Liver (tissue), 9 donors: Measurements from ENCODE around the gene CWC27. TPM values are rescaled to one million over a fixed set of nuclear protein-coding genes. Genes with fewer than 3 reads are reported as not detected.

ENCODE experiments used
- DNase-seq: peaks from one replicate; pipeline ENCODE4 v3.0.0-alpha.2; 2017; ENCODE audit warnings: low spot score
- H3K27ac ChIP-seq, 2 donors: one replicate each; pipeline ENCODE4 v1.7.0; 2013; ENCODE audit warnings: inconsistent platforms in 2 of 2, low read length in 2 of 2, control low read depth in 1 of 2, low read depth in 1 of 2, mild to moderate bottlenecking in 1 of 2
- H3K27me3 ChIP-seq, 4 donors: one replicate each; pipeline versions ENCODE4 v1.6.1 to v1.7.0; 2013; ENCODE audit warnings: low read length in 3 of 4, inconsistent platforms in 1 of 4, mild to moderate bottlenecking in 1 of 4, moderate library complexity in 1 of 4; ENCODE audit not compliant: control insufficient read depth in 4 of 4, insufficient read depth in 4 of 4
- H3K36me3 ChIP-seq, 4 donors: one replicate each; pipeline versions ENCODE4 v1.6.1 to v1.7.0; 2013; ENCODE audit warnings: low read length in 3 of 4, mild to moderate bottlenecking in 3 of 4, low read depth in 1 of 4, moderate library complexity in 1 of 4; ENCODE audit not compliant: control insufficient read depth in 4 of 4, insufficient read depth in 3 of 4
- H3K4me1 ChIP-seq, 4 donors: one replicate each; pipeline versions ENCODE4 v1.6.1 to v1.7.0; 2013; ENCODE audit warnings: low read length in 3 of 4, mild to moderate bottlenecking in 3 of 4, moderate library complexity in 1 of 4; ENCODE audit not compliant: control insufficient read depth in 4 of 4, insufficient read depth in 4 of 4
- H3K4me3 ChIP-seq, 3 donors: one replicate each; pipeline versions ENCODE4 v1.6.1 to v1.7.0; 2013; ENCODE audit warnings: low read length in 3 of 3, control low read depth in 1 of 3, low read depth in 1 of 3, mild to moderate bottlenecking in 1 of 3
- H3K9ac ChIP-seq, 2 donors: one replicate each; pipeline ENCODE4 v1.7.0; 2013; ENCODE audit warnings: low read length in 2 of 2, mild to moderate bottlenecking in 2 of 2, moderate library complexity in 2 of 2, control low read depth in 1 of 2, low read depth in 1 of 2
- H3K9me3 ChIP-seq, 4 donors: one replicate each; pipeline versions ENCODE4 v1.6.1 to v1.7.0; 2013; ENCODE audit warnings: low read length in 3 of 4; ENCODE audit not compliant: control insufficient read depth in 4 of 4
- EGR1 ChIP-seq, 2 donors: IDR thresholded peaks; 2 replicates each; pipeline ENCODE4 v1.6.1; 2016 to 2018; ENCODE audit warnings: antibody characterized with exemption in 2 of 2, low read depth in 2 of 2
- FOXA1 ChIP-seq: IDR thresholded peaks from 2 replicates; pipeline ENCODE4 v1.6.1; 2016; ENCODE audit warnings: antibody characterized with exemption
- FOXA2 ChIP-seq: IDR thresholded peaks from 2 replicates; pipeline ENCODE4 v1.6.1; 2016; ENCODE audit warnings: antibody characterized with exemption
- GABPA ChIP-seq, 2 donors: IDR thresholded peaks in 1 of 2; conservative IDR thresholded peaks in 1 of 2; 2 replicates each; pipeline ENCODE4 v1.6.1; 2016; ENCODE audit warnings: antibody characterized with exemption in 2 of 2, mild to moderate bottlenecking in 1 of 2, moderate library complexity in 1 of 2
- HNF4A ChIP-seq, 2 donors: conservative IDR thresholded peaks; 2 replicates each; pipeline ENCODE4 v1.6.1; 2016; ENCODE audit warnings: antibody characterized with exemption in 2 of 2, mild to moderate bottlenecking in 2 of 2
- HNF4G ChIP-seq: IDR thresholded peaks from 2 replicates; pipeline ENCODE4 v1.6.1; 2016; ENCODE audit warnings: antibody characterized with exemption
- JUND ChIP-seq, 2 donors: IDR thresholded peaks; 2 replicates each; pipeline ENCODE4 v1.6.1; 2016; ENCODE audit warnings: antibody characterized with exemption in 2 of 2
- NR2F2 ChIP-seq: IDR thresholded peaks from 2 replicates; pipeline ENCODE4 v1.6.1; 2016; ENCODE audit warnings: antibody characterized with exemption
- RAD21 ChIP-seq, 2 donors: IDR thresholded peaks; 2 replicates each; pipeline ENCODE4 v1.6.1; 2016; ENCODE audit warnings: antibody characterized with exemption in 2 of 2, mild to moderate bottlenecking in 2 of 2
- RXRA ChIP-seq, 2 donors: IDR thresholded peaks; 2 replicates each; pipeline ENCODE4 v1.6.1; 2017 to 2018; ENCODE audit warnings: antibody characterized with exemption in 2 of 2, mild to moderate bottlenecking in 1 of 2
- SP1 ChIP-seq: IDR thresholded peaks from 2 replicates; pipeline ENCODE4 v1.6.1; 2018; ENCODE audit warnings: antibody characterized with exemption, mild to moderate bottlenecking
- TAF1 ChIP-seq: conservative IDR thresholded peaks from 2 replicates; pipeline ENCODE4 v1.6.1; 2016; ENCODE audit warnings: antibody characterized with exemption, mild to moderate bottlenecking
- YY1 ChIP-seq: IDR thresholded peaks from 2 replicates; pipeline ENCODE4 v1.6.1; 2016; ENCODE audit warnings: antibody characterized with exemption, mild to moderate bottlenecking
- WGBS: extraction: QIAGEN DNeasy Blood & Tissue Kit; methylation state at CpG from one replicate; pipeline ENCODE4 v1.1.7; 2013; 5-methylcytosine and 5-hydroxymethylcytosine counted together
- polyA plus RNA-seq, 2 donors: library from polyadenylated mRNA; stranded (reverse) in 1 of 2; unstranded in 1 of 2; fragments of 200-250 nt in 1 of 2; fragments of >200 nt in 1 of 2; fragmentation: Nextera tagmentation in 1 of 2; extraction: Ambion mirVana in 1 of 2; gene quantifications; one replicate each; pipeline versions ENCODE4 v1.2.1 to v1.2.3, GENCODE V29; 2013 to 2015
- total RNA-seq, 2 donors: library from RNA; depleted of rRNA; stranded (reverse); fragments of >200 nt; gene quantifications; one replicate each; pipeline ENCODE4 v1.2.3, GENCODE V29; 2014
- TF ChIP-seq, protein P1 (sequence below): IDR thresholded peaks from 2 replicates; pipeline ENCODE4 v1.6.1; 2016; ENCODE audit warnings: antibody characterized with exemption
- TF ChIP-seq, protein P2 (sequence below): IDR thresholded peaks from 2 replicates; pipeline ENCODE4 v1.6.1; 2016; ENCODE audit warnings: antibody characterized with exemption, mild to moderate bottlenecking
- TF ChIP-seq, protein P3 (sequence below): IDR thresholded peaks from 2 replicates; pipeline ENCODE4 v1.6.1; 2016; ENCODE audit warnings: antibody characterized with exemption
- TF ChIP-seq, protein P4 (sequence below): fragments of 150-350 bp; IDR thresholded peaks from 2 replicates; pipeline ENCODE4 v1.5.1; 2017; ENCODE audit warnings: improper control_type of control experiment, low read depth, low read length; ENCODE audit not compliant: missing input control
- TF ChIP-seq, protein P5 (sequence below): IDR thresholded peaks from 2 replicates; pipeline ENCODE4 v1.6.1; 2016; ENCODE audit warnings: antibody characterized with exemption
- donor health status: healthy.
- donor health status: healthy.
- donor health status: healthy.
- donor health status: healthy.
- donor health status: healthy.

The CWC27 gene
- total and polyA plus RNA-seq, 4 donors, result 3.9 to 9.8 (median 6.0) TPM

DNA sequence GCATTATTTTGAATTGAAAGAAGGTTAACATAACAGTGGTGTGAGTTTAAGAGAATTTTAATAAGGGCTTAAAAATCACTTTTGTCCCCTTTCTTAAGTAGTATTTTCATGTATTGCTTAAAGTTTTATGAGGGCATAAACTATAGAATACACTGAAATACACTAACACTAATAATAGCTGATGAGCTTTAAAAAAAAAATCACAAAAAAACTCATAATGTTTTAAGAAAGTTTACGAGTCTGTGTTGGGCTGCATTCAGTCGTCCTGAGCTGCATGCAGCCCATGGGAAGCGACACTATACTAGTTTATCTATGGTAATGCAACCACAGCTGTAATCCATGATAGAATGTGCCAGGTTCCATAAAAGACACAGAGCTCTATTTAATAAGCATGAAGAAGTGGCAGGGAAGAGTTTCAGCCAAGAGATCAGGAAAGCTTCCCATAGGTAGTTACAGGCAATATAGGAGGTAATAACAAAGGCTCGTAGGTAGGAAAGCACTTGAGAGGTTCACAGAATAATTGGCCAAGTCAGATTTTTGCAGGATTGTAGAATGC is 4.7 kb upstream of the CWC27 start:
- peaks cover 1 to 21% (median 16%) of the 10 kb centered on the region in 4 donors for H3K4me1 ChIP-seq
- 85% methylated on average over 4 of the region's 4 CpGs for WGBS
- no peak for DNase-seq
- H3K36me3 ChIP-seq, result peaks cover 0 to 3% (median 1%) of the 10 kb centered on the region in 4 donors
- H3K4me3 ChIP-seq, result no peak overlapping the region
- no peak for TF ChIP-seq FOXA1
- TF ChIP-seq, protein P1, sequence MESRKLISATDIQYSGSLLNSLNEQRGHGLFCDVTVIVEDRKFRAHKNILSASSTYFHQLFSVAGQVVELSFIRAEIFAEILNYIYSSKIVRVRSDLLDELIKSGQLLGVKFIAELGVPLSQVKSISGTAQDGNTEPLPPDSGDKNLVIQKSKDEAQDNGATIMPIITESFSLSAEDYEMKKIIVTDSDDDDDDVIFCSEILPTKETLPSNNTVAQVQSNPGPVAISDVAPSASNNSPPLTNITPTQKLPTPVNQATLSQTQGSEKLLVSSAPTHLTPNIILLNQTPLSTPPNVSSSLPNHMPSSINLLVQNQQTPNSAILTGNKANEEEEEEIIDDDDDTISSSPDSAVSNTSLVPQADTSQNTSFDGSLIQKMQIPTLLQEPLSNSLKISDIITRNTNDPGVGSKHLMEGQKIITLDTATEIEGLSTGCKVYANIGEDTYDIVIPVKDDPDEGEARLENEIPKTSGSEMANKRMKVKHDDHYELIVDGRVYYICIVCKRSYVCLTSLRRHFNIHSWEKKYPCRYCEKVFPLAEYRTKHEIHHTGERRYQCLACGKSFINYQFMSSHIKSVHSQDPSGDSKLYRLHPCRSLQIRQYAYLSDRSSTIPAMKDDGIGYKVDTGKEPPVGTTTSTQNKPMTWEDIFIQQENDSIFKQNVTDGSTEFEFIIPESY, result no peak
- H3K9me3 ChIP-seq, result no peaks in the 10 kb centered on the region
- no peak overlapping the region for H3K9ac ChIP-seq
- no peak overlapping the region for H3K27ac ChIP-seq
- H3K27me3 ChIP-seq, result no peaks in the 10 kb centered on the region

DNA sequence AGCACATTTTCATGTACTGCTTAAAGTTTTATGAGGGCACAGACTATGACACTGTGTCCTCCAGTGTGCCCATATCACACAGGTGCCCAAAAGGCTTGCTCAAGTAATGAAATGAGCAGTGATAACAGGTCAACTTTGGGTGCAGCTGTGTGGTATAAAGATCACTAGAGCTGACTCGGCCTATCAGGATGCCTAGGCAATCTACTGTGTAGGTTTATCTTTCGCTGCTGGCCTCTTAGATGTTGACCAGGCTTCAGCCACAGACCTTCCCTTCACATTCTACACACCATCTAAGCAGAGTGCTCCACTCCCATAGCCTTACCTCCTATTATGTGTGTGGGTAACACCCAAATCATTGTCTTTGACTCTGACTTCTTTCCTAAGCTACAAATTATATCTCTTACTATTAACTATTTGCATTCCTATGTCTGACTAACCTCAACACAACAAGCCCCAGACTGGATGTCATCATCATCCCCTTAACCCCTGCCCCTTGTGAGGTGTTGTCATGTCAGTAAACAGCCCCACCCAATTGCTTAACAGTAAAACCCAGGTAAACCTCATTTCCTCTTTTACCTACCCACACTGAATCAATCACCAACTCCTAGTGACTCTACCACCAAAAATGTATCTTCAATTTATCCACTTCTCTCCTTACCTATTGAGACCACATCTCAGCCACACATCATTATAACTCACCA is 2.8 kb upstream of the CWC27 start:
- TF ChIP-seq FOXA2 (no peak), TAF1 (no peak), HNF4G (no peak), YY1 (no peak), EGR1 (IDR thresholded peaks at IDR 0.05; ENCODE audit: low read depth in 2 of 2) (no peak), HNF4A (conservative IDR thresholded peaks at IDR 0.05) (no peak), JUND (IDR thresholded peaks at IDR 0.05) (no peak), RXRA (IDR thresholded peaks at IDR 0.05) (no peak), FOXA1 (no peak), SP1 (no peak), RAD21 (IDR thresholded peaks at IDR 0.05) (no peak), GABPA (IDR thresholded peaks at IDR 0.05 in 1 of 2, conservative IDR thresholded peaks at IDR 0.05 in 1 of 2) (no peak), NR2F2 (no peak)
- TF ChIP-seq, protein P1, result no peak
- TF ChIP-seq, protein P2, sequence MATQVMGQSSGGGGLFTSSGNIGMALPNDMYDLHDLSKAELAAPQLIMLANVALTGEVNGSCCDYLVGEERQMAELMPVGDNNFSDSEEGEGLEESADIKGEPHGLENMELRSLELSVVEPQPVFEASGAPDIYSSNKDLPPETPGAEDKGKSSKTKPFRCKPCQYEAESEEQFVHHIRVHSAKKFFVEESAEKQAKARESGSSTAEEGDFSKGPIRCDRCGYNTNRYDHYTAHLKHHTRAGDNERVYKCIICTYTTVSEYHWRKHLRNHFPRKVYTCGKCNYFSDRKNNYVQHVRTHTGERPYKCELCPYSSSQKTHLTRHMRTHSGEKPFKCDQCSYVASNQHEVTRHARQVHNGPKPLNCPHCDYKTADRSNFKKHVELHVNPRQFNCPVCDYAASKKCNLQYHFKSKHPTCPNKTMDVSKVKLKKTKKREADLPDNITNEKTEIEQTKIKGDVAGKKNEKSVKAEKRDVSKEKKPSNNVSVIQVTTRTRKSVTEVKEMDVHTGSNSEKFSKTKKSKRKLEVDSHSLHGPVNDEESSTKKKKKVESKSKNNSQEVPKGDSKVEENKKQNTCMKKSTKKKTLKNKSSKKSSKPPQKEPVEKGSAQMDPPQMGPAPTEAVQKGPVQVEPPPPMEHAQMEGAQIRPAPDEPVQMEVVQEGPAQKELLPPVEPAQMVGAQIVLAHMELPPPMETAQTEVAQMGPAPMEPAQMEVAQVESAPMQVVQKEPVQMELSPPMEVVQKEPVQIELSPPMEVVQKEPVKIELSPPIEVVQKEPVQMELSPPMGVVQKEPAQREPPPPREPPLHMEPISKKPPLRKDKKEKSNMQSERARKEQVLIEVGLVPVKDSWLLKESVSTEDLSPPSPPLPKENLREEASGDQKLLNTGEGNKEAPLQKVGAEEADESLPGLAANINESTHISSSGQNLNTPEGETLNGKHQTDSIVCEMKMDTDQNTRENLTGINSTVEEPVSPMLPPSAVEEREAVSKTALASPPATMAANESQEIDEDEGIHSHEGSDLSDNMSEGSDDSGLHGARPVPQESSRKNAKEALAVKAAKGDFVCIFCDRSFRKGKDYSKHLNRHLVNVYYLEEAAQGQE, result no peak
- TF ChIP-seq, protein P3, sequence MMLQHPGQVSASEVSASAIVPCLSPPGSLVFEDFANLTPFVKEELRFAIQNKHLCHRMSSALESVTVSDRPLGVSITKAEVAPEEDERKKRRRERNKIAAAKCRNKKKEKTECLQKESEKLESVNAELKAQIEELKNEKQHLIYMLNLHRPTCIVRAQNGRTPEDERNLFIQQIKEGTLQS, result no peak
- TF ChIP-seq, protein P4, sequence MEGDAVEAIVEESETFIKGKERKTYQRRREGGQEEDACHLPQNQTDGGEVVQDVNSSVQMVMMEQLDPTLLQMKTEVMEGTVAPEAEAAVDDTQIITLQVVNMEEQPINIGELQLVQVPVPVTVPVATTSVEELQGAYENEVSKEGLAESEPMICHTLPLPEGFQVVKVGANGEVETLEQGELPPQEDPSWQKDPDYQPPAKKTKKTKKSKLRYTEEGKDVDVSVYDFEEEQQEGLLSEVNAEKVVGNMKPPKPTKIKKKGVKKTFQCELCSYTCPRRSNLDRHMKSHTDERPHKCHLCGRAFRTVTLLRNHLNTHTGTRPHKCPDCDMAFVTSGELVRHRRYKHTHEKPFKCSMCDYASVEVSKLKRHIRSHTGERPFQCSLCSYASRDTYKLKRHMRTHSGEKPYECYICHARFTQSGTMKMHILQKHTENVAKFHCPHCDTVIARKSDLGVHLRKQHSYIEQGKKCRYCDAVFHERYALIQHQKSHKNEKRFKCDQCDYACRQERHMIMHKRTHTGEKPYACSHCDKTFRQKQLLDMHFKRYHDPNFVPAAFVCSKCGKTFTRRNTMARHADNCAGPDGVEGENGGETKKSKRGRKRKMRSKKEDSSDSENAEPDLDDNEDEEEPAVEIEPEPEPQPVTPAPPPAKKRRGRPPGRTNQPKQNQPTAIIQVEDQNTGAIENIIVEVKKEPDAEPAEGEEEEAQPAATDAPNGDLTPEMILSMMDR, result no peak
- TF ChIP-seq, protein P5, sequence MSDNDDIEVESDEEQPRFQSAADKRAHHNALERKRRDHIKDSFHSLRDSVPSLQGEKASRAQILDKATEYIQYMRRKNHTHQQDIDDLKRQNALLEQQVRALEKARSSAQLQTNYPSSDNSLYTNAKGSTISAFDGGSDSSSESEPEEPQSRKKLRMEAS, result no peak
- Histone ChIP-seq H3K36me3 (peaks cover 0 to 3% (median 1%) of the 10 kb centered on the region in 4 donors), H3K4me1 (peaks cover 5 to 33% (median 31%) of the 10 kb centered on the region in 4 donors), H3K9ac (no peak overlapping the region), H3K27ac (no peak overlapping the region), H3K4me3 (no peak overlapping the region), H3K9me3 (no peaks in the 10 kb centered on the region), H3K27me3 (no peaks in the 10 kb centered on the region)
- 89% methylated on average over 2 of the region's 2 CpGs for WGBS
- DNase-seq, result no peak
